HEK293T (cell line): ENCODE data around the gene CNTN3.

ENCODE experiments used
- CTCF ChIA-PET: fragments of 350-600 bp; formaldehyde crosslinking; extraction: SDS; loops from one replicate; lab custom pipeline; 2021; ENCODE audit warnings: antibody characterized with exemption, inconsistent platforms; lab: Yijun Ruan, JAX
- POLR2A ChIA-PET: fragments of 350-600 bp; formaldehyde crosslinking; extraction: SDS; loops from one replicate; lab custom pipeline; 2020; ENCODE audit warnings: antibody characterized with exemption, inconsistent platforms; lab: Yijun Ruan, JAX
- DNase-seq: peaks from one replicate; pipeline ENCODE4 v3.0.0; 2012; ENCODE audit warnings: mixed read lengths; ENCODE audit errors: extremely low spot score
- ARNT ChIP-seq: fragments of 450-650 bp; IDR thresholded peaks from 2 replicates; pipeline ENCODE4 v1.6.1; 2017; ENCODE audit warnings: mild to moderate bottlenecking
- BHLHE40 ChIP-seq: fragments of 450-650 bp; IDR thresholded peaks from 2 replicates; pipeline ENCODE4 v1.6.1; 2016; ENCODE audit warnings: mild to moderate bottlenecking, moderate library complexity, borderline replicate concordance
- CTBP1 ChIP-seq: fragments of 450-650 bp; IDR thresholded peaks from 2 replicates; pipeline ENCODE4 v1.6.1; 2016; ENCODE audit warnings: borderline replicate concordance
- ELF4 ChIP-seq: fragments of 450-650 bp; IDR thresholded peaks from 2 replicates; pipeline ENCODE4 v1.6.1; 2017; ENCODE audit warnings: antibody characterized with exemption
- FOXA1 ChIP-seq: fragments of 450-650 bp; IDR thresholded peaks from 2 replicates; pipeline ENCODE4 v1.6.1; 2016; ENCODE audit warnings: mild to moderate bottlenecking
- FOXK2 ChIP-seq: fragments of 450-650 bp; IDR thresholded peaks from 2 replicates; pipeline ENCODE4 v1.6.1; 2016; ENCODE audit warnings: mild to moderate bottlenecking
- FOXM1 ChIP-seq: fragments of 450-650 bp; IDR thresholded peaks from 2 replicates; pipeline ENCODE4 v1.6.1; 2017; ENCODE audit warnings: mild to moderate bottlenecking, borderline replicate concordance
- HDGF ChIP-seq: fragments of 450-650 bp; IDR thresholded peaks from 2 replicates; pipeline ENCODE4 v1.6.1; 2017; ENCODE audit warnings: antibody characterized with exemption, borderline replicate concordance
- L3MBTL2 ChIP-seq: fragments of 450-650 bp; conservative IDR thresholded peaks from 2 replicates; pipeline ENCODE4 v1.6.1; 2016; ENCODE audit warnings: mild to moderate bottlenecking
- LEF1 ChIP-seq: fragments of 450-650 bp; IDR thresholded peaks from 2 replicates; pipeline ENCODE4 v1.6.1; 2017; ENCODE audit warnings: mild to moderate bottlenecking, borderline replicate concordance
- NFRKB ChIP-seq: fragments of 450-650 bp; IDR thresholded peaks from 2 replicates; pipeline ENCODE4 v1.6.1; 2016; ENCODE audit warnings: mild to moderate bottlenecking, moderate library complexity
- SP1 ChIP-seq: fragments of 450-650 bp; IDR thresholded peaks from 2 replicates; pipeline ENCODE4 v1.6.1; 2017
- SUZ12 ChIP-seq: fragments of 450-650 bp; IDR thresholded peaks from 2 replicates; pipeline ENCODE4 v1.6.1; 2016; ENCODE audit warnings: mild to moderate bottlenecking
- TARDBP ChIP-seq: fragments of 450-650 bp; IDR thresholded peaks from 2 replicates; pipeline ENCODE4 v1.6.1; 2016
- ZNF384 ChIP-seq: fragments of 450-650 bp; IDR thresholded peaks from 2 replicates; pipeline ENCODE4 v1.6.1; 2016
- TF ChIP-seq, protein P1 (sequence below): fragments of 450-650 bp; IDR thresholded peaks from 2 replicates; pipeline ENCODE4 v1.6.1; 2016

CNTN3 gene

DNA sequence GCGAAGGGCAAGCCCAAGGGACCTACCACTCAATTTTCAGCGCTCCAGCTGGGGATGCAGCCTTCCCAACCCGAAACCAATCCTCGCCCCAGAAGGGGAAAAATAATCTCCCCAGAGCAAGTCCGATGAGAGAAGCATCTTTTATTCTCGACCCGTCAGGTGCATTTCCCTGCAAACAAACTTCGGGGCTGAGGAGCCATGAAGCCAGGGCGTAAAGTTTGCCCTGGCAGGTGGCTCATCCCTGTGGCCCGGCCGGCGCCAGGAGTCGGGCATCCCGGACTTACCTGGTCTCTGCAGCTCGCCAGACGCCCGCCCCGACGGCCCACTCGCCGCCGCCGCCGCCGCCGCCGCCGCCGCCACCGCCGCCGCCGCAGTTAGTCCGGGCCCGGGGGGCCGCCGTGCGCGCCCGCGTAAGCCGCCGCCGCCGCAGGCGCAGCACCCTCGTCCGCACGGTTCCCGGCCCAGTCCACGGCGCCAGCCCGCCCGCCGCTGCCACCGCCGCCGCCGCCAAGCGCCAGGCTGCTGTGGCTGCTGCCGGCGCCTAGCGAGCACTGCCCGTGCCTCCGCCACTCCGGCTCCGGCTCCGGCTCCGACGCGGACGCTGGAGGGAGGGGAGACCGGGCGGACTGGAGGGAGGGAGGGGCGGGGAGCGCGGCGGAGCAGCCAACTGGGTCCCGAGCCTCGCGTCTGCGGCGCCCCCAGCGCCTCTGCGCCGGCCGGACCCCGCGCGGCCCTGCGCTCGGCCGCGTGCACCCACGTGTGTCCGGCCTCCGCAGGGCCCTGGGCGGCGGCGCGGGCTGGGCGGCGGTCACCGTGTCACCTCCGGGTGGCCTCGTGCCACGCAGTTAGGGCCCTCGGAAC is at the start of gene CNTN3:
CNTN3 (minus strand) TSS at position 553 of the 861 bp plus-strand sequence. CDS start 93,547 bp downstream, outside the sequence.
- ChIA-PET CTCF (no interaction called here), POLR2A (no interaction called here)
- DNase-seq: peak; percentile 39
- TF ChIP-seq CTBP1 (no peak), L3MBTL2 (no peak), FOXA1 (no peak), FOXM1 (no peak), HDGF (no peak), ARNT (no peak), SP1 (no peak), NFRKB (no peak), FOXK2 (no peak), ELF4 (no peak), TARDBP (no peak)
- TF ChIP-seq, protein P1, sequence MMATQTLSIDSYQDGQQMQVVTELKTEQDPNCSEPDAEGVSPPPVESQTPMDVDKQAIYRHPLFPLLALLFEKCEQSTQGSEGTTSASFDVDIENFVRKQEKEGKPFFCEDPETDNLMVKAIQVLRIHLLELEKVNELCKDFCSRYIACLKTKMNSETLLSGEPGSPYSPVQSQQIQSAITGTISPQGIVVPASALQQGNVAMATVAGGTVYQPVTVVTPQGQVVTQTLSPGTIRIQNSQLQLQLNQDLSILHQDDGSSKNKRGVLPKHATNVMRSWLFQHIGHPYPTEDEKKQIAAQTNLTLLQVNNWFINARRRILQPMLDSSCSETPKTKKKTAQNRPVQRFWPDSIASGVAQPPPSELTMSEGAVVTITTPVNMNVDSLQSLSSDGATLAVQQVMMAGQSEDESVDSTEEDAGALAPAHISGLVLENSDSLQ: no peak

DNA sequence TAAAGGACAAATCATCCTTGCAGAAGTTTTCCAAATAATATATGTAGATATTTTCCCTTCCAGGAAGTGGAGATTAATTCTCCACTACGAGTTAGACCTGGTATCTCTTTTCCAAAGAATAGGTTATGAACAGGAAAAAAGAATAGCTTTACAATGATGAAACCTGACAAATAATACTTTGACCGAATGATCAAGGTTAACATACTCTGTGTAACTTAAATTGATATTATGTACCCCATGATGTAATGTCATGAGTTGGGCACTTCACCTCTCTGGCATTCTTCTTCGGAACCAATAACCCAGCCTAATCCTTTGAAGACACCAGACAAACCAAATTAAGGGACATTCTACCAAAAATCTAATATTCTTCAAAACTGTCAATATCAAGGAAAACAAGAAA is 48.7 kb upstream of the CNTN3 start:
- no peak for DNase-seq
- CTCF ChIA-PET: no interaction called here
- POLR2A ChIA-PET: no interaction called here
- TF ChIP-seq CTBP1 (no peak), SUZ12 (no peak), ARNT (no peak)

DNA sequence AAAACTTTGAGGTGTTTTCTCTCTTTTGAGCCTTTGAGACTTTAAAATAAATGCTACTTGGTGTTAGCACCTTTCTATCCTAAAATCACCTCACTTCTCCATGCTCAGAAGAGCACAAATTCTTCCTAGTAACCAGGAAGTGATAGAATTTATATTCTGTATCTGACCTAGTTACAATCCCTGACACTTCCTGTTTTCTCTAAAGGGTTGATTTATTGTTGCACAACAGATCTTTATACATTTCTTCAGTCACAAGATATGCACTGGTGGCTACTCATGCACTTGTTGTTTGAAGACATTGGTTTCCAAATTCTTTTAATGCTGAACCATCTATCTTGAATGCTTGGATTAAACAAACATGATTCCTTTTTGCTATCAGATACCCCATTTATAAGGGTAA is 47.2 kb upstream of the CNTN3 start:
- CTCF ChIA-PET: no interaction called here
- TF ChIP-seq, protein P1: no peak
- TF ChIP-seq SP1: no peak
- no peak for TF ChIP-seq HDGF
- TF ChIP-seq BHLHE40: no peak
- no peak for TF ChIP-seq L3MBTL2
- TF ChIP-seq ARNT: no peak
- TF ChIP-seq FOXK2: no peak
- no peak for TF ChIP-seq NFRKB
- no peak for TF ChIP-seq TARDBP
- TF ChIP-seq FOXA1: no peak
- TF ChIP-seq CTBP1: no peak
- TF ChIP-seq ZNF384: no peak
- TF ChIP-seq SUZ12: no peak
- no peak for TF ChIP-seq FOXM1
- no peak for TF ChIP-seq LEF1
- TF ChIP-seq ELF4: no peak
- POLR2A ChIA-PET: no interaction called here
- no peak for DNase-seq

DNA sequence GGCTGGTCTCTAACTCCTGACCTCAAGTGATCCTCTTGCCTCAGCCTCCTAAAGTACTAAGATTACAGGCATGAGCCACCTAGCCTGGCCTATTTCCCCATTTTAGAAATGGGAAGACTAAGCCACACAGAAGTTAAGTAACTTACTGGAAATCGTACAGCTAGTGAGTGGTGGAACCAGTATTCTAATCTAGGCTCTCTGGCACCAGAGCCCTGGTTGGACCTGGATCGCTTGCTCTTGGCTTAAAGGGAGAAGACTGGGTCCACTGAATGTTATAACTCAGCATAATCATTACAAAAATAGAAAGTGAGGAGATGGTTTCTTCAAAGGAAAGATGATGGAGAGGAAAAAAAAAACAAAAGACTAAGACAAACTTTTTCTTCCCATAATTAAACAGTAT is 37.4 kb upstream of the CNTN3 start:
- POLR2A ChIA-PET: no interaction called here
- TF ChIP-seq NFRKB: no peak
- TF ChIP-seq HDGF: no peak
- TF ChIP-seq LEF1: no peak
- TF ChIP-seq, protein P1: no peak
- no peak for TF ChIP-seq FOXM1
- TF ChIP-seq SUZ12: no peak
- TF ChIP-seq CTBP1: no peak
- TF ChIP-seq ZNF384: no peak
- no peak for TF ChIP-seq ELF4
- TF ChIP-seq L3MBTL2: no peak
- CTCF ChIA-PET: no interaction called here
- no peak for DNase-seq

DNA sequence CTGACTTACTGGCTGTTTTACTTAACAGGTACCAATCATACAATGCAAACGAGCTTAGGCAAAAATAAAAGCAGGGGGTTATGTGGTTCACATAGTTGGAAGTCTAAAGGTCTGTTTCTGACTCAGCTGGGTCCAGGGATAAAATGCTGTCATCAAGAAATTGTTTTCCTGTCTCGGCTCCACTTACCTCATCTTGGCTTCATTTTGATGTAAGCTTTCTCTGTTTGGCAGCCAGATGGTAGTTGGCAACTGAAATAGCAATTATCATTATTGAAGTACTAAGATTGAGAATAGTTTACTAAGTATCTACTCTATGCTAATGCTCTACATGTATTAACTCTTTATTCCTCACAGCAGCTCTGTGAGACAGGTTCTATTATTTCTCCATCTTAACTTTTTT is 36.8 kb upstream of the CNTN3 start:
- TF ChIP-seq FOXA1: no peak
- TF ChIP-seq, protein P1: no peak
- TF ChIP-seq L3MBTL2: no peak
- ChIA-PET POLR2A (no interaction called here), CTCF (no interaction called here)
- no peak for DNase-seq

DNA sequence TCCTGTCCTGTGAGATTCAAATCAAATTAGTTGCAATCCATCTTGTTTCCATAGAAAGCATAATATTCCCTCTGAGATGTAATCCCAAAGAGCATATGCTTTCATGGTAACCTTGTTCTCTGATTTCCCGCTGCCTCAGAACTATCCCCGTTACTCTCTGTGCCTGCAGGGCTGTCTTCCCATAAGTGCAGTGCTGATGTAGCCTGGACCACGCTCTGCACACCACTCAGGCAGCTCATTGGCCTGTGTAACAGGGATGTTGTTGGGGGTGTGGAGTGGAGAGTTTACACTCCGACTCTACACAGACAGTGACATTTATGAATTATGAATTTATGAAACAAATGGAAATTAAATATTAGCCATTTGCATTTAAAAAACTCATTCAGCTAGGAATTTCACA is 33.6 kb upstream of the CNTN3 start:
- no peak for DNase-seq
- CTCF ChIA-PET: no interaction called here
- POLR2A ChIA-PET: no interaction called here
- TF ChIP-seq ZNF384 (no peak), SP1 (no peak), ARNT (no peak), TARDBP (no peak), LEF1 (no peak), FOXA1 (no peak), L3MBTL2 (no peak), HDGF (no peak), BHLHE40 (no peak), NFRKB (no peak)
